ENCODE results near the gene RIT1.

RIT1 gene

DNA sequence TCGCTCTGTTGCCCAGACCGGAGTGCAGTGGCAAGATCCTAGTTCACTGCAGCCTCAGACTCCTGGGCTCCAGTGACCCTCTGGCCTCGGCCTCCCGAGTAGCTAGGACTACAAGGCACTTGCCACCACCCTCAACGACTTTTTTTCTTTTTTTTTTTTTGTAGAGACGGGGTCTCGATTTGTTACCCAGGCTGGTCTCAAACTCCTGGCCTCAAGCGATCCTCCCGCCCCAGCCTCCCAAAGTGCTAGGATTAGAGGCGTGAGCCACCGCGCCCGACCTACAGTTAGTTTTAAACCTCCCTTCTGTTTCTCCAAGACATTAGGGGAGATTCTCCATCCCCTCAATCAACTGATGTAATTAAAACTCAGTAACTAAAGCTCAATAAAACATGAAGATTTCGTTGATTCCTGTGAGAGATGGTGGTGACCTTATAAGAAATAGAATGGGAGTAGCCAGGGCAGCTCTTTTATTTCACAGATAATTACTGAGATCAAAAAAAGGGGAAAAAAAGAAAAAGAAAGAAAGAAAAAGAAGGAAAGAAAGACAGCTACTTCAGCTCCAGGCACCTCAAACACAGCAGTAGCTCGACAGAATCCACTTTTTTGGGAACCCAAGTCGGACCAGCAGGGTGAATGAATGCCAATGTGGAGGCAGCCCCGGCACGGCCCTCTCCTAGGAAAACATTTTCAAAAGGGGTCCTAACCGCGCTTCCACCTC lies 54.7 kb downstream of the RIT1 start:
- Mint-ChIP-seq H3K4me3 (peak overlapping the region; percentile 98 to 99 (median 98)), H3K27me3 (ENCODE audit: low read depth) (no peaks in the 10 kb centered on the region), H3K36me3 (ENCODE audit: low read depth) (peaks cover 32% of the 10 kb centered on the region), H3K27ac (peak overlapping the region; percentile 78 to 96 (median 91)), H3K4me1 (peaks cover 23% of the 10 kb centered on the region), H3K9me3 (no peaks in the 10 kb centered on the region)
- TF ChIP-seq, protein P1, sequence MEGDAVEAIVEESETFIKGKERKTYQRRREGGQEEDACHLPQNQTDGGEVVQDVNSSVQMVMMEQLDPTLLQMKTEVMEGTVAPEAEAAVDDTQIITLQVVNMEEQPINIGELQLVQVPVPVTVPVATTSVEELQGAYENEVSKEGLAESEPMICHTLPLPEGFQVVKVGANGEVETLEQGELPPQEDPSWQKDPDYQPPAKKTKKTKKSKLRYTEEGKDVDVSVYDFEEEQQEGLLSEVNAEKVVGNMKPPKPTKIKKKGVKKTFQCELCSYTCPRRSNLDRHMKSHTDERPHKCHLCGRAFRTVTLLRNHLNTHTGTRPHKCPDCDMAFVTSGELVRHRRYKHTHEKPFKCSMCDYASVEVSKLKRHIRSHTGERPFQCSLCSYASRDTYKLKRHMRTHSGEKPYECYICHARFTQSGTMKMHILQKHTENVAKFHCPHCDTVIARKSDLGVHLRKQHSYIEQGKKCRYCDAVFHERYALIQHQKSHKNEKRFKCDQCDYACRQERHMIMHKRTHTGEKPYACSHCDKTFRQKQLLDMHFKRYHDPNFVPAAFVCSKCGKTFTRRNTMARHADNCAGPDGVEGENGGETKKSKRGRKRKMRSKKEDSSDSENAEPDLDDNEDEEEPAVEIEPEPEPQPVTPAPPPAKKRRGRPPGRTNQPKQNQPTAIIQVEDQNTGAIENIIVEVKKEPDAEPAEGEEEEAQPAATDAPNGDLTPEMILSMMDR (IDR thresholded peaks at IDR 0.05; ENCODE audit: unreplicated experiment in 3 of 3) = no peak

- TF ChIP-seq, protein P1 (IDR thresholded peaks at IDR 0.05; ENCODE audit: unreplicated experiment in 3 of 3) = no peak
- peaks cover 9% of the 10 kb centered on the region for H3K4me1 Mint-ChIP-seq
- H3K27ac Mint-ChIP-seq = no peak overlapping the region
- H3K4me3 Mint-ChIP-seq = no peak overlapping the region
- no peaks in the 10 kb centered on the region for H3K27me3 Mint-ChIP-seq (ENCODE audit: low read depth)
- peaks cover 63% of the 10 kb centered on the region for H3K36me3 Mint-ChIP-seq (ENCODE audit: low read depth)
- H3K9me3 Mint-ChIP-seq = no peaks in the 10 kb centered on the region
Measured at GRCh38 chr1:155850345-155850744, 60.8 kb downstream of the RIT1 start.

- Mint-ChIP-seq H3K27ac (no peak overlapping the region), H3K27me3 (ENCODE audit: low read depth) (no peaks in the 10 kb centered on the region), H3K4me3 (no peak overlapping the region), H3K9me3 (no peaks in the 10 kb centered on the region), H3K36me3 (ENCODE audit: low read depth) (peaks cover 72% of the 10 kb centered on the region), H3K4me1 (peaks cover 9% of the 10 kb centered on the region)
- TF ChIP-seq, protein P1 (IDR thresholded peaks at IDR 0.05; ENCODE audit: unreplicated experiment in 3 of 3) = no peak
Measured at GRCh38 chr1:155847823-155848529, 63.2 kb downstream of the RIT1 start.

Measured in nephron (organoid).